Skeletal muscle satellite cell (primary cell): Measurements from ENCODE around the gene SCD5.

ENCODE experiments used
- H3K27me3 ChIP-seq: 2 replicates; pipeline ENCODE4 v1.7.0; 2013; ENCODE audit warnings: low read length; ENCODE audit not compliant: control insufficient read depth, insufficient read depth
- H3K36me3 ChIP-seq: 2 replicates; pipeline ENCODE4 v1.7.0; 2013; ENCODE audit warnings: mild to moderate bottlenecking, control low read depth, low read length; ENCODE audit not compliant: insufficient read depth
- H3K4me1 ChIP-seq: 2 replicates; pipeline ENCODE4 v1.7.0; 2013; ENCODE audit warnings: low read length; ENCODE audit not compliant: control insufficient read depth, insufficient read depth
- H3K4me2 ChIP-seq: 2 replicates; pipeline ENCODE4 v1.7.0; 2013; ENCODE audit warnings: mild to moderate bottlenecking, low read length
- H3K4me3 ChIP-seq: 2 replicates; pipeline ENCODE4 v1.7.0; 2013; ENCODE audit warnings: low read length
- H3K9ac ChIP-seq: 2 replicates; pipeline ENCODE4 v1.7.0; 2013; ENCODE audit warnings: mild to moderate bottlenecking, low read depth, low read length, moderate library complexity
- H3K9me3 ChIP-seq: replicated peaks from 2 replicates; pipeline ENCODE4 v1.7.0; 2013; ENCODE audit warnings: mild to moderate bottlenecking, control low read depth, low read length

Gene SCD5

GRCh38 chr4:82779032-82779431 lies 19.6 kb downstream of the SCD5 start:
- Histone ChIP-seq H3K9me3 (no peaks in the 10 kb centered on the region), H3K36me3 (no peaks in the 10 kb centered on the region), H3K4me3 (no peak overlapping the region), H3K4me1 (peaks cover 6% of the 10 kb centered on the region), H3K4me2 (no peak overlapping the region), H3K27me3 (no peaks in the 10 kb centered on the region), H3K9ac (no peak overlapping the region)

DNA sequence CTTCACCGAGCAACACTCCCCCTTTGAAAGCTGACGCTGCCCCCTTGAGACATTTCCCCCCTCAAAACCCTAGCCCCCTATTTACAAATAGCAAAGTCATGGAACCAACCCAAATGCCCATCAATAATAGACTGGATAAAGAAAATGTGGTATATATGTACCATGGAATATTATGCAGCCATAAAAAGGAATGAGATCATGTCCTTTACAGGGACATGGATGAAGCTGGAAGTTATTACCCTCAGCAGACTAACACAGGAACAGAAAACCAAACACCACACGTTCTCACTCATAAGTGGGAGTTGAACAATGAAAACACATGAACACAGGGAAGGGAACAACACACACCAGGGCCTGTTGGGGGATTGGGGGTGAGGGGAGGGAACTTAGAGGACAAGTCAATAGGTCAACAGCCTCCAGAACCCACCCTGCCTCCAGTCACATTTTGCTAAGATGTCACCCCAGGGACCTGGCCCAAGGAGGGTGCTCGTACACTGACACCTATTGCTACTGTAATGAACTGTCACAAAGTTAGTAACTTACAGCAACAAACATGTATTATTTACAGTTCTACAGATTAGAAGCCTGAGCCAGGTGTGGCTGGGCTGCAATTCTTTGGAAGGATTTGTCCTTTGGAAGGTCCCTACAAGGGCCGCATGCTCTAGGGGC lies 20.6 kb downstream of the SCD5 start:
- H3K27me3 ChIP-seq = no peaks in the 10 kb centered on the region

GRCh38 chr4:82776925-82777542 lies 21.6 kb downstream of the SCD5 start:
- Histone ChIP-seq H3K9me3 (no peaks in the 10 kb centered on the region), H3K4me2 (no peak overlapping the region), H3K27me3 (no peaks in the 10 kb centered on the region), H3K36me3 (no peaks in the 10 kb centered on the region), H3K4me1 (peaks cover 6% of the 10 kb centered on the region), H3K9ac (no peak overlapping the region), H3K4me3 (no peak overlapping the region)

More for the DNA sequence above, 20.6 kb downstream of the SCD5 start:
- no peak overlapping the region for H3K4me2 ChIP-seq
- no peak overlapping the region for H3K9ac ChIP-seq
- no peak overlapping the region for H3K4me3 ChIP-seq
- peaks cover 6% of the 10 kb centered on the region for H3K4me1 ChIP-seq
- no peaks in the 10 kb centered on the region for H3K36me3 ChIP-seq
- no peaks in the 10 kb centered on the region for H3K9me3 ChIP-seq

- Histone ChIP-seq H3K36me3 (no peaks in the 10 kb centered on the region), H3K9ac (no peak overlapping the region), H3K4me2 (no peak overlapping the region), H3K4me1 (peaks cover 6% of the 10 kb centered on the region), H3K27me3 (no peaks in the 10 kb centered on the region), H3K9me3 (no peaks in the 10 kb centered on the region), H3K4me3 (no peak overlapping the region)
Observed at GRCh38 chr4:82775243-82775642, 23.4 kb downstream of the SCD5 start.

- no peaks in the 10 kb centered on the region for H3K27me3 ChIP-seq
- no peaks in the 10 kb centered on the region for H3K36me3 ChIP-seq
- H3K9ac ChIP-seq = no peak overlapping the region
- no peak overlapping the region for H3K4me3 ChIP-seq
- peaks cover 6% of the 10 kb centered on the region for H3K4me1 ChIP-seq
- no peaks in the 10 kb centered on the region for H3K9me3 ChIP-seq
- no peak overlapping the region for H3K4me2 ChIP-seq
Observed at GRCh38 chr4:82774711-82775171, 23.9 kb downstream of the SCD5 start.

DNA sequence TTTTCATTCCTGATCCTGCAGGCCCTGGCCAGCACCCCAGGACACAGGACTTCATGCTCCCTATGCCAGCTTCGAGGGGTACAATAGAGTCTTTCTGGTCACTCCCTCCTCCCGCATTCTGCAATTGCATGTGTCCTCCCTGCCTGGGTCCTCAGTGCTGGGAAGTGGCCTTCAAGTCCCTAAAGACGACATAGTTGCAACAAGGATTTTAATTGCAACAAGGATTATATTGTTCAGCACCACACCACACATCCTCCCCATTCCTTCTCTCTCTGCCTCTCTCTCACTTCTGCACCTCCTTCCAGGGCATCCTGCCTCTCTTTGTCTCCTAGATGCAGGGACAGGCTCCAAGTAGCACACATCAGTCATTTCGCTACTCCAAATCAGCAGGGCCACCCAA lies 25.5 kb downstream of the SCD5 start:
- Histone ChIP-seq H3K4me2 (no peak overlapping the region), H3K9me3 (no peaks in the 10 kb centered on the region), H3K4me1 (peaks cover 6% of the 10 kb centered on the region), H3K9ac (no peak overlapping the region), H3K27me3 (no peaks in the 10 kb centered on the region), H3K4me3 (no peak overlapping the region), H3K36me3 (no peaks in the 10 kb centered on the region)

DNA sequence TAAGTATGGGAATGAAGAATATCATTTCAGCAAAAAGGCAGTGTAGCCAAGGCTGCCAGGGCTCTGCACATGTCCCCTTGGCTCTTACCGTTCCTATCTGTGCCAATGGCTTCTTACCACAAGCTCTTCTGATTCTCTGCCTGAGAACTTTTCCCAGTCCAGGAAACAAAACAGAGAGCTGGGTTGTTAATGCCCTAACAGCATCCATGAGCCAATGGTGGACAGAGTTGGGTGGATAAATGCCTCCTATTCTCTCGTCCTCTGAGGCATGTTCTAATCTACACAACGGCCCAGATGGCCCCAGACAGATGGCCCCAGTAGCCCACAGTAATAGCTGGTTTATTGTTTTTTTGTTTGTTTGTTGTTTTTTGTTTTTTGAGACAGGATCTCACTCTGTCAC lies 28.0 kb downstream of the SCD5 start:
- Histone ChIP-seq H3K4me2 (no peak overlapping the region), H3K4me1 (peaks cover 6% of the 10 kb centered on the region), H3K4me3 (no peak overlapping the region), H3K9me3 (no peaks in the 10 kb centered on the region), H3K9ac (no peak overlapping the region), H3K36me3 (no peaks in the 10 kb centered on the region), H3K27me3 (no peaks in the 10 kb centered on the region)

- no peak overlapping the region for H3K4me3 ChIP-seq
- no peak overlapping the region for H3K4me2 ChIP-seq
- H3K36me3 ChIP-seq = no peaks in the 10 kb centered on the region
- H3K4me1 ChIP-seq = no peaks in the 10 kb centered on the region
- no peak overlapping the region for H3K9ac ChIP-seq
- H3K27me3 ChIP-seq = no peaks in the 10 kb centered on the region
- no peaks in the 10 kb centered on the region for H3K9me3 ChIP-seq
Observed at GRCh38 chr4:82765134-82765533, 33.5 kb downstream of the SCD5 start.

GRCh38 chr4:82761229-82761628 lies 37.4 kb downstream of the SCD5 start:
- H3K27me3 ChIP-seq = peaks cover 3% of the 10 kb centered on the region
- no peak overlapping the region for H3K9ac ChIP-seq
- no peak overlapping the region for H3K4me3 ChIP-seq
- H3K9me3 ChIP-seq = no peaks in the 10 kb centered on the region
- H3K4me2 ChIP-seq = no peak overlapping the region
- no peaks in the 10 kb centered on the region for H3K4me1 ChIP-seq
- no peaks in the 10 kb centered on the region for H3K36me3 ChIP-seq

DNA sequence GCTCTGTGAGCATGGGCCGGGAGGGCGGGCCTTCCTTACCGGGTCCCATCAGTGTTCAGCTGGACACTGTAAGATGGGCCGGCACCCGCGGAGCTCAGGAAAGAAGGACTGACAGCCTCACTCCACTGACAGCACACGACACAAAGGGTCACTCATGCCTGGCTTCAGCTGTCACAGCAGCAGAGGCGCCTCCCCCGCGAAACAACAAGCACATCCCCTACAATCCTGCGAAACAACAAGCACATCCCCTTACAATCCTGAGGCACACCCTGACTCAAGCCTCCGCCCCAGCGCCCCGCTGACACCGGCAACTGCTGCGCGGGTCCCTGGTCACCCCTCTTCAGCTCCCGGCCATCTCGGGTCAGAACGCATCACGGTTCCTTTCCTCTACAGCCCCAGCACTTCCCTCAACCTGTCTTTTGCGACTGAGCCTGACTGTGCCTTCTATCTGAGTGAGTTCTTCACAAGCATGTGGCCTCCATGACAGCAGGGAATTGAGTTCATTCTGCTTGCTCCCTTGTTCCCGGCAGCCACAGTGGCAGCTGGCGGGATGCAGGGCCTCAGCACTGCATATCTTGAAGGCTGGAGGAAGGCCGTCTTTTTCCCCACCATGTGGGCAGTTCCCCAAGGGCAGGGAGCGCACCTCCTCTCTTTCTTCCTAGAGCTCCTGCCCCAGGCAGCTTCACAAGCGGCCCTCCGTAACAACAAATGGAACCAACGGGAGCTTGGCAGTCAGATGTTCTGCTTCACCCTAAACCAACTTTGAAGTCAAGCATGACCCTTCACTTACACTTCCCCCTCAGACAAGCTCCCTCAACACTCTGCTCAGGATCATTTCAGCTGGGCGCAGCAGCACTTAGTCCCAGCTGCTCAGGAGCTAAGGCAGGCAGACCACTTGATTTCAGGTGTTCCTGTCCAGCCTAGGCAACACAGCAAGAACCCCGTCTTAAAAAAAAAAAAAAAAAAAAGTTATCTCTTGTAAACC lies 39.6 kb downstream of the SCD5 start:
- no peaks in the 10 kb centered on the region for H3K9me3 ChIP-seq
- no peaks in the 10 kb centered on the region for H3K4me1 ChIP-seq
- no peaks in the 10 kb centered on the region for H3K36me3 ChIP-seq
- H3K9ac ChIP-seq = no peak overlapping the region
- H3K4me3 ChIP-seq = no peak overlapping the region
- peaks cover 3% of the 10 kb centered on the region for H3K27me3 ChIP-seq
- H3K4me2 ChIP-seq = no peak overlapping the region

DNA sequence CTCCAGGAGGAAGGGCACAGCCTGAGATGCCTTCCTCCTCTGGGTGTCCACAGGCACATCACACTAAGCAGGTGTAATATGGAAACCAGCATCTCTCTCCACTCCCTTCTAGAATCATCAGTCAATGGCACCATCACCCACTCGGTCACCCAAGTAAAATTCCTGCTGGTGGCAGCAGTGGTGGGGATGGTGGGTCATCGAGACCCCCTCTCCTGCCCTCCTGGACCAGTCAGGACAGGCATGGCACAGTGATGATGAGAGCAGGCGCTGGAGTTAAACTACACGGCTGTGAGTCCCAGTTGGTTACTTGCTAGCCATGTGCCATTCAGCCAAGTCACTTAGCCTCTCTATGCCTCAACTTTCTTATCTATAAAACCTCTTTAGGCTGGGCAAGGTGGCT lies 42.5 kb downstream of the SCD5 start:
- H3K9me3 ChIP-seq = no peaks in the 10 kb centered on the region
- no peak overlapping the region for H3K4me3 ChIP-seq
- H3K4me1 ChIP-seq = no peaks in the 10 kb centered on the region
- H3K4me2 ChIP-seq = no peak overlapping the region
- peaks cover 3% of the 10 kb centered on the region for H3K27me3 ChIP-seq
- no peaks in the 10 kb centered on the region for H3K36me3 ChIP-seq
- no peak overlapping the region for H3K9ac ChIP-seq
